Activated naive CD8-positive, alpha-beta T cell treated with anti-CD3 and anti-CD28 coated beads, Interleukin-2, amount 50 U/mL, for 16 hours (primary cell): Measurements from ENCODE around the gene MRM2.

Experiments
- DNase-seq: peaks from one replicate; pipeline ENCODE4 v3.0.0-alpha.2; 2020; ENCODE audit warnings: low read depth, low spot score

The MRM2 gene

GRCh38 chr7:2185715-2186114 lies 56.3 kb downstream of the MRM2 start:
- DNase-seq = no peak
